WI38 (cell line): ENCODE measurements around the gene MTUS2.

ENCODE experiments used
- H3K4me3 ChIP-seq: 2 replicates; pipeline ENCODE4 v1.5.1; 2011; ENCODE audit warnings: low read depth, mild to moderate bottlenecking, control low read depth, low read length
- CTCF ChIP-seq: IDR thresholded peaks from 2 replicates; pipeline ENCODE4 v1.5.1; 2012; ENCODE audit warnings: low read depth, mild to moderate bottlenecking, control low read depth, low read length

MTUS2 gene

DNA sequence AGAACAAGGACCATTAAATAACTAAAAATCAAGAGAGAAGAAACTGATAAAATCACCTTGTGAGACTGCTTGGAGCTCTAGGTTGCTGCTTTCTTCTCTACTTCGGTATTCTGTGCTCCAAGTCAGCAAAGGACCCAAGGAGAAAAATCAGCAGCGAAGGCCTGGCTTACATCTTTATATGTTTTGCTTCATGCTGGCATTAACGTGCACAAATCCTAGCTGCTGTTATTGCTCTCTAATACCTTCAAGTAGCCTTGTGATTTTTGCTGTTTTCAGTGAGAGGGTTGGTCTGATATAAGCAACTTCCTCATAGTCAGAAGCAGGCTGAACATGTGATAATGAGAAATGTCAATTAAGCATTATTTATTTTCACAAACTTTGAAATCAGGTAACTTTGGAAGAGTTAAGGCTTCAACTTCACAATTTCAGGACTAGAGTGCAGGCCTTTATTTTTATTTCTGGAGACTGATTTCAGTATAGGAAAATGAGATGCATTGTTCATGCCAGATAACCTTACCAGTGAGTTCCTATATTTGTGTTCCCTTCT, 410.2 kb downstream of the MTUS2 start:
- TF ChIP-seq CTCF: no peak
- no peak overlapping the region for H3K4me3 ChIP-seq

GRCh38 chr13:29239653-29240525, 419.8 kb downstream of the MTUS2 start:
- no peak overlapping the region for H3K4me3 ChIP-seq

GRCh38 chr13:29254626-29255370, 434.7 kb downstream of the MTUS2 start:
- no peak for TF ChIP-seq CTCF
- H3K4me3 ChIP-seq: no peak overlapping the region

More at GRCh38 chr13:29239653-29240525, 419.8 kb downstream of the MTUS2 start:
- TF ChIP-seq CTCF: no peak

- no peak for TF ChIP-seq CTCF
- no peak overlapping the region for H3K4me3 ChIP-seq
These were observed 435.4 kb downstream of the MTUS2 start for GRCh38 chr13:29255567-29255966.

- TF ChIP-seq CTCF: no peak
- H3K4me3 ChIP-seq: no peak overlapping the region
These were observed 440.5 kb downstream of the MTUS2 start for GRCh38 chr13:29260684-29261083.

DNA sequence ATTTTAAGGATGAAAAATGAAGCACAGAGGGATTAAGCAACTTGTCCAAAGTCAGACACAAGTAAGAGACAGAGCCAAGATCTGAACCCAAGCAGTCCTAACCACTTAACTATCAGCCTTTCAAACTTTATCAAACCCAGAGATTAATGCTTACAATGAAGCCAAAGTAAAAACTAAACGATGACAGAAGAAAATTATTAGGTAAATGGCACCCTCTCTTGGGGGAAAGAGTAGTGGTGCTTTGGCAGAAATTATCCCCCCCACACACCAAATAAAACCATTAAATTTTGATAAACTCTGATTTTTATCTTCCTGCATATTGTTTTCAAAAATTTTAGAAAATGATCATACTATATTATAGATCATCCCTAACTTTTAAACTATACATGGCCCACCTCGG, 446.1 kb downstream of the MTUS2 start:
- H3K4me3 ChIP-seq: no peak overlapping the region
- no peak for TF ChIP-seq CTCF
